HG03159 (cell line): ENCODE measurements around the gene ANKH.

ENCODE experiments used
- ATAC-seq: cut with Tn5 transposase; IDR thresholded peaks from one replicate; pipeline ENCODE4 v1.9.1; 2021; ENCODE audit warnings: mild to moderate bottlenecking, moderate library complexity; ENCODE audit not compliant: unreplicated experiment

Gene ANKH

GRCh38 chr5:14741801-14742440 lies 129.7 kb downstream of the ANKH start:
- no peak for ATAC-seq

DNA sequence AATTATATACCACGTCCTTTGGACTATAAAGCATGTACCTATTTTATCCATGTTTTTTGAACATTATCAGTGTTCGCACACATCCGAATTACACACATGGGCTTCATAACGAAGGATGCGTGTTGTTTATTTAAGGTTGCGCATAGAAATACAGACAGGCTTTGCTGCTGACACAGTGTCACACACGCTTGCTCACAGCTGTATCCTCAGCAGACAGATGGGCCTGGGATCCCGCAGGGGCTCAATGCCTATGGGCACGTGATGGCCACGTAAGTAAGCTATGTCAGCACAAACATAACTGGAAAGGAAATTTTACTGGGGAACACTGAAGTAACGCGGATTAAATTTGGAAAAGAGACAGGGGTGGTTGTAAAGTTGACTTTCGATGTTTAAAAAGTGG lies 130.4 kb downstream of the ANKH start:
- ATAC-seq = no peak

DNA sequence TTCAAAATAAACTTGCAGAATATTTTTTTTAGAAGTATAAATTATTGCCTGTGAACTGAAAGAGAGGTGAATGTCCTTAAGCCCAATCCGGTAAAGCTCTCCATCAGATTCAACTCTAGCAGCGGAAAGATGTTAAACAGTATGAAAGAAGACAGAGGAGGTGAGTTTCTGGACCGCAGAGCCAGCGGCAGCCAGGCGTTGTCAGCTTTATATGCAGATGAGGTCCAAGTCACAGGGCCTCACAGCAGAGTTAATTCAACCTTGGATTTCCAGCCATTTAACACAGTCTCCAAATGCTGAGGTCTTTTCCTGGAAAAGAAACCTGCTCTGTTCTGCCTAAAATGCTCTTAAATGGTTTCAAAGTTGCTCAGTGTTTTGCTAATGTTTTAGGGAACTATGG lies 131.6 kb downstream of the ANKH start:
- ATAC-seq = no peak

DNA sequence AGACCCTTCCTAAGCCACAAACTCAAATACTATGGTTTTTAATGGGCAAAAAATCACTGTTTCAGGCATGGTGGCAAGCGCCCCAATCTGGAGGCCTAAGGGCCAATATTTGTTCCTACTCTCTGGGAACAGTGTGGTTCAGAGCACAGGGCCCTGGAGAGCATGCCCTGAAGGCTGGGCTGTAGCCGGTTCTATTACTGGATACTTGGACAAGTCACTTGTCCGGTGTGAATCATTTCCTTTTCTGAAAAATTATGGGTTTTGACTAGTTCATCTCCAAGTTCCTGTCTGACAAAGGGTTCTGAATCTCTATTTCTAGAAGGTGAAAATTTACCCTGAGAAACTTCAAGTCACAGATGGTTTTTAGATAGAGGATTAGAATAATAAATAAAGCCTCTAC lies 132.0 kb downstream of the ANKH start:
- no peak for ATAC-seq

DNA sequence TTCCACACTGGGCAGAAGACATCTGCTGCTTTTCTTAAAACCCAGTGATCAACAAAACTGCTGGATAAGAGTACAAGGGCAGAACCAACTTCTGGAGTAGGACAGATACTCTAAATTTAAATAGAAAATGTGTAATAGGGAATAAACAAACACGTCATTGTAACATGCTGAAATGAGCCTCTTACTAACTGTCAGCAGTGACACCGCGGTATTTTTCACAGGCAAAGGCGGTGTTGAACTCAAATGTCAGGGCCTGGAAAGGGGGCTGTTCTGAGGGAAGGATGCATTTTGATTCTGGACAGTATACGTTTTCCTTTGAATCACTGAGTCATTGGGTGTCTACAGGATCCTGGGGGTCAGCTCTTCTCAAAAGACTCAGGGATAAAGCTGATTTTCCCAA lies 133.5 kb downstream of the ANKH start:
- ATAC-seq = no peak

DNA sequence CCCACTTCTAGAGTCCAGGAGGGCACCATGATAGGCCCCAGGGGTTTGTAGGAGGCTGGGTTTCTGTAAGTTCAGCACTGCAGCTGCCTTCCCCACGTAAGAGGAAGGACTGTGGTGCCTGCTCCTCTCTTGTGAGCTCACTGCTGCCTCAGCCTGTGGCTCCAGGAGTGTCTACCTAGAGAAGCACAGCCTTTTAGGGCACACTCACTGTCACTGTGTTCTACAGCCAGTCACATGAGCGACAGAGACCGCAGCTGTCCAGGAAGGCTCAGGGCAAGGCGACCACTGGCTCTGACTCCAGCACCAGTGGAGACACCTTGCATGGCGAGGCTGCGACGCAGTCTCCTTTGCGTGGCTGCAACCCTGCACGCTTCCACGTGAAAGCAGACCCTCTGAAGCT lies 134.3 kb downstream of the ANKH start:
- ATAC-seq = no peak

DNA sequence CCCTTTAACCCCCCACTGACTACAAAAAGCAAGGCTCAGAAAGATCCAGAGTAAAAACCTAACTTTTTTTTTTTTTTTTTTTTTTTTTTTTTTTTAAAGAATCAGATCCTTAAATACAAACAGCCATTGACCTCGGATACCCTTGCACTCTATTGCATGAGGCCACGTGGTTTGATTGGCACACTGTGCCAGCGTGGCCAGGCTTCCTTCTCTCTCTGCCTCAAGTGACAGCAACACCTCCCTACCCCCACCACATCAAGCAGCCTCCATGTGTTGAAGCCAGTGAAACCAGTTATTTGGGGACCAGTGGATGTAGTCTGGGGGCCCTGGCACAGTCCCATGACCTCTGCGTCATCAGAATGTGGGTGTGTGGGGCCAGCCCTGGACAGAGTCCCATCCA lies 135.6 kb downstream of the ANKH start:
- no peak for ATAC-seq

GRCh38 chr5:14734396-14734795 lies 137.2 kb downstream of the ANKH start:
- ATAC-seq = no peak

DNA sequence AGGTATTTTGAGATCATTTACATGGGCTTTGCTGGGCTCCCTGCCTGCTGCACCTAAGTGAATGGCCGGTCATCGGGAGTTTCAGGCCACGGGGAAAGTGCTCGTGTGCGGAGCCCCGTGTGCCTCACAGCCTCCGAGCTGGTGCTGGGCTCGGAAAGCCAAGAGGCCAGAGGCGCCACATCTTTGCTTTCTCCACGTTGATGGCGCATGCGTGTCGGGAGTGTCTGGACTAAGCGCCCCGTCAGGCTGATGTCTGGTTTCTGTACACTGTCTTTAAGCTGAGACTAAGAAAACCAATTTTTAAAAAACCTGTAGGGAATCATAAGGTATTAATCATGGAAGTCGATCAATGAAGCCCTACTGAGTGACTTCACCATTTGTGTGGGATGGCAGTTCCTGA lies 137.9 kb downstream of the ANKH start:
- ATAC-seq = no peak

- no peak for ATAC-seq
Observed at GRCh38 chr5:14732991-14733390, 138.6 kb downstream of the ANKH start.

DNA sequence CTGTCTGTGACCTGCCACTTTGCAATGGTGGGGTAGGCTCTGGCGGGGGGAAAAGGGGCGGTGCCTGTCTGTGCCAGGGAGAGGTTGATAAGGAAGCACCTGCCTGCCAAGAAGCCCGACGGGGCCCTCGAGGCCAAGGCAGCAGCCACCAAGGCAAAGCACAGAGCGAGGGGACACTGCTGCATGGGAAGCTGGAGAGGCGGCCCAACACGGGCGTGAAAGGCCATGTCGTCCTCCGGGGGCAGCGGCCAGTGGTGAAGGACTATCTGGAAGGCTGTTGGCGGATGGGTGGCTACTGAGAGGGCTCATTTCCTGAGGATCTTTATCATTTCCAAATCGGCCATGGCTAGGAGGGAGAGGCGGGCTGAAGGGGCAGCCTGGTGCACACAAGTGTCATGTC lies 140.7 kb downstream of the ANKH start:
- ATAC-seq = no peak

- no peak for ATAC-seq
Observed at GRCh38 chr5:14730466-14730865, 141.1 kb downstream of the ANKH start.

DNA sequence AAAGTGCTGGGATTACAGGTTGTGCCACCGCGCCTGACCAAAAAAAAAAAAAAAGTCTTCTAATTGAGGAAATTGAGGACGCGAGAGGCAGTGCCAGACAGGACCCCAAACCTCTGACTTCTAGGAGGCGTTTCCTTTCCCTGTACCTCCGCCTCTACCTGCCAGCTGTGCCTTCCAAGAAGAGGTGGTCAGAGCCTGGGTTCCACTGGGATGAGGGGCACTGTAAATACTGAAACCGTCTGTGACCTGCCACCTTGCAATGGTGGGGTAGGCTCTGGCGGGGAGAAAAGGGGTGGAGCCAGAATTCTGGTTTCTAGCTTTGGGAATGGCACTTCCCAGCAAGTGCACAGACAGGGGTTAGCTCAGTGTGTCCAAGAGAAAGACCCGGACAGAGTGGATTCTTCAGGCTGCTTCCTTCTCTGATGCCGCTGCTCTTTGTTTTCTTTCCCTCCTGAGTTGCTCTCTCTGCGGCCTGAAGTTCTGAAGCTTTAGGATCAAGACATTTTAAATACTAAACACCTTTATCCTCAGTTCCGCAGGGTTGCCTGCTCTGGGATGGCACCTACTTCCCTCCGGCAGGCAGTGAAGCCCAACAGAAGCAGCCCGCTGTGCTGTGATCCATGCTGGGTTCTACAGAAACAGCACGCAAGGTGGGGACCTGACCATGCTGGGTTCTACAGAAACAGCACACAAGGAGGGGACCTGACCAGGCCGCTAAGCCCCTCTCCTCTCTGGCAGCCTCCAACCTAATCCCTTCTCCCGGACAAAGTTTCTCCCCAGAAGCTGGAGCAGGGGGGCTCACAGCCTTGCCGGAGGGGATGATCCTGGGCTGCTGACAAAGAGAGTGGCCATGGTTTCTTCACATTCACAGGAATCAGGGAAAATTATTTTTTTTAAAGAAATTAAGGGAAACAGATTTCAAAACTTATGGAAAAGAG lies 141.9 kb downstream of the ANKH start:
- ATAC-seq = no peak

GRCh38 chr5:14728459-14728938 lies 143.1 kb downstream of the ANKH start:
- no peak for ATAC-seq

GRCh38 chr5:14727928-14728458 lies 143.6 kb downstream of the ANKH start:
- ATAC-seq = no peak

GRCh38 chr5:14727428-14727865 lies 144.1 kb downstream of the ANKH start:
- peak; percentile 68 for ATAC-seq

- no peak for ATAC-seq
Observed at GRCh38 chr5:14726066-14726838, 145.3 kb downstream of the ANKH start.

DNA sequence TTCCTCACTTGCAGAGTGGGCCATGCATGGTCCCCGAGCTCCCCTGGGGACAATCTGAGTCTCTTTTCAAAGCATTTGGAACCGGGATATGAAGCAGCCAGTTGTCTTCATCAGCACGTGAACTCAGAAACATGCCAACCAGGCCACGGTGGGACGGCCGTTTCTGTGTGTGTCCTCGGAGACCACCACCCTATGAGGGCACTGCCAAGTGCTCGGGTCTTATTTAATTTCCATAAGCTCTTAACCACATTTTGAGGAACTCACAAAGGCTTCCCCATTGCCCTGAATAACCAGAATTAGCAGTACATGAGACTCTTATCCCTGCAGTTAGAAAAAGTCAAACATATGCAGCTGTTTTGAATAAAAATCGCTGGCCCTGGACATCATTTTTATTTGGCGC lies 146.9 kb downstream of the ANKH start:
- ATAC-seq = no peak

DNA sequence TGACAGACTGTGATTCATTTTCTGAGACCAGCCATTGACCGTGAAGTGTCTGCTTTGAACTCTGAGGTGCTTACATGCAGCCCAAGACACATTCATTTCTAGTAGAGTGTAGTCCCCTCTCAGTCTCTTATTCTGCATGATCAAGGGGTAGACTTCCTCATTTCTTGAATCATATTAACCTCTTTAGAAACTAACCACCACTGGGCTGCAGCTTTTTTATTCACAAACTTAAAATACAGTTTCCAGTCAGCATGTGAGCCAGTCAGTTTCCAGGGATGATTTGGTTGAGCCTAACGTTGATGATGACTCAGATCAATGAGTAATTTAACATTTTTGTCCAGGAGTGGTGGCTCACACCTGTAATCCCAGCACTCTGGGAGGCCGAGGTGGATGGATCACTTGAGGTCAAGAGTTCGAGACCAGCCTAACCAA lies 147.9 kb downstream of the ANKH start:
- peak; percentile 49 for ATAC-seq

DNA sequence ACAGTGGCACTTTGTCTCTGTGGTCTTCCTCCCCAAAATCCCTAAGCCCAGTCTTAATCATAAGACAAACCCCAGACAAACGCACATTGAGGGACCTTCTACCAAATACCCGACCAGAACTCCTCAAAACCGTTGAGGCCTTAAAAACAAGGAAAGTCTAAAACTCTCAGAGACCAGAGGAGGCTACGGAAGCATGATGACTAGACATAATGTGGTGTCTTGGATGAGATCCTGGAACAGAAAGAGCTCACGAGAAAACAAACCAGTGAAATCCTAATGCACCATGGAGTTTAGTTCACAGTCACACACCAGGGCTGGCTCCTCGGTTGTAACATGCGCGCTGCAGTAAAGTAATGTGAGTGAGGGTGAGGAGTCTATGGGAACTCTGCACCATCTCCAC lies 148.7 kb downstream of the ANKH start:
- ATAC-seq = no peak
